Measurements from ENCODE around the gene ARL4C. TPM values are rescaled to one million over a fixed set of nuclear protein-coding genes. Genes with fewer than 3 reads are reported as not detected.

ARL4C gene
- total and polyA plus RNA-seq, 2 experiments from 2014 or later = 5.8 to 9.9 TPM

- H3K27me3 Mint-ChIP-seq (ENCODE audit: insufficient read depth, low read depth, poor library complexity) = no peaks in the 10 kb centered on the region
- Histone ChIP-seq H3F3A (replicated peaks; ENCODE audit: low read depth) (no peaks in the 10 kb centered on the region), H3K36me3 (ENCODE audit: insufficient read depth) (no peaks in the 10 kb centered on the region), H3K4me1 (ENCODE audit: insufficient read depth) (peaks cover 11% of the 10 kb centered on the region), H3K27ac (ENCODE audit: low read depth) (no peak overlapping the region), H2AFZ (no peak overlapping the region), H3K9me2 (ENCODE audit: insufficient read depth) (no peaks in the 10 kb centered on the region), H3K27me3 (ENCODE audit: insufficient read depth) (no peaks in the 10 kb centered on the region), H4K20me1 (replicated peaks; ENCODE audit: insufficient read depth) (peaks cover 6% of the 10 kb centered on the region; the same call in 1 of the 2 replicates), H3K4me3 (no peak overlapping the region), H3K4me2 (no peak overlapping the region), H3K79me2 (replicated peaks; ENCODE audit: insufficient read depth) (peaks cover 16% of the 10 kb centered on the region)
- TF ChIP-seq EZH2 (IDR thresholded peaks at IDR 0.05; ENCODE audit: low read depth, unreplicated experiment) (no peak), STAT1 (IDR thresholded peaks at IDR 0.05; ENCODE audit: unreplicated experiment) (no peak), EZH2phosphoT487 (IDR thresholded peaks at IDR 0.05; ENCODE audit: unreplicated experiment) (no peak), ZNF462 (CRISPR knock-in tag; IDR thresholded peaks at IDR 0.05) (no peak), NANOG (IDR thresholded peaks at IDR 0.05; ENCODE audit: borderline replicate concordance) (no peak), CTCF (conservative IDR thresholded peaks at IDR 0.05; ENCODE audit: low read depth in 2 of 2) (no peak), REST (IDR thresholded peaks at IDR 0.05; ENCODE audit: unreplicated experiment) (no peak), ZNF114 (CRISPR knock-in tag; IDR thresholded peaks at IDR 0.05) (no peak), CREB1 (CRISPR knock-in tag; IDR thresholded peaks at IDR 0.05; ENCODE audit: low read depth) (no peak), ETS1 (IDR thresholded peaks at IDR 0.05) (no peak), ZNF331 (CRISPR knock-in tag; IDR thresholded peaks at IDR 0.05; ENCODE audit: low read depth) (no peak), JUNB (IDR thresholded peaks at IDR 0.05; ENCODE audit: unreplicated experiment) (no peak), POLR2AphosphoS5 (IDR thresholded peaks at IDR 0.05; ENCODE audit: low read depth) (no peak)
- H3K9me3 Mint-ChIP-seq = no peaks in the 10 kb centered on the region
- no peak overlapping the region for H3K4me3 Mint-ChIP-seq
- H3K36me3 Mint-ChIP-seq (ENCODE audit: low read depth) = no peaks in the 10 kb centered on the region
- no peak for DNase-seq (ENCODE audit: low spot score)
- H3K27ac Mint-ChIP-seq = no peak overlapping the region
- peak; percentile 63 for ATAC-seq
- peaks cover 27% of the 10 kb centered on the region for H3K4me1 Mint-ChIP-seq
Measured at GRCh38 chr2:234488913-234489451, 7.9 kb downstream of the ARL4C start.

Measured in GM23338 (cell line).